ENCODE data around the gene AHSG.

The AHSG gene

GRCh38 chr3:186640473-186640818 is 27.6 kb downstream of the AHSG start:
- DNase-seq (ENCODE audit: low read depth in 2 of 2) = no peak

GRCh38 chr3:186640929-186641328 is 28.1 kb downstream of the AHSG start:
- no peak for DNase-seq (ENCODE audit: low read depth in 2 of 2)

- no peak for DNase-seq (ENCODE audit: low read depth in 2 of 2)
These were observed 29.2 kb downstream of the AHSG start for GRCh38 chr3:186642014-186642413.

- peak in 1 of 2 donors; percentile 3 for DNase-seq (ENCODE audit: low read depth in 2 of 2)
These were observed 30.6 kb downstream of the AHSG start for GRCh38 chr3:186643493-186643892.

GRCh38 chr3:186644683-186645082 is 31.8 kb downstream of the AHSG start:
- no peak for DNase-seq (ENCODE audit: low read depth in 2 of 2)

- DNase-seq (ENCODE audit: low read depth in 2 of 2) = no peak
These were observed 33.2 kb downstream of the AHSG start for GRCh38 chr3:186646106-186646505.

GRCh38 chr3:186646841-186647240 is 34.0 kb downstream of the AHSG start:
- DNase-seq (ENCODE audit: low read depth in 2 of 2) = no peak

GRCh38 chr3:186648851-186649250 is 36.0 kb downstream of the AHSG start:
- no peak for DNase-seq (ENCODE audit: low read depth in 2 of 2)

- no peak for DNase-seq (ENCODE audit: low read depth in 2 of 2)
These were observed 38.9 kb downstream of the AHSG start for GRCh38 chr3:186651678-186652215.

- DNase-seq (ENCODE audit: low read depth in 2 of 2) = no peak
These were observed 40.3 kb downstream of the AHSG start for GRCh38 chr3:186653080-186653707.

- DNase-seq (ENCODE audit: low read depth in 2 of 2) = no peak
These were observed 41.1 kb downstream of the AHSG start for GRCh38 chr3:186653984-186654383.

- no peak for DNase-seq (ENCODE audit: low read depth in 2 of 2)
These were observed 50.7 kb downstream of the AHSG start for GRCh38 chr3:186663361-186664118.

GRCh38 chr3:186664119-186664495 is 51.2 kb downstream of the AHSG start:
- no peak for DNase-seq (ENCODE audit: low read depth in 2 of 2)

- DNase-seq (ENCODE audit: low read depth in 2 of 2) = no peak
These were observed 51.6 kb downstream of the AHSG start for GRCh38 chr3:186664506-186664905.

- DNase-seq (ENCODE audit: low read depth in 2 of 2) = no peak
These were observed 52.8 kb downstream of the AHSG start, which contains the start of gene HRG for GRCh38 chr3:186665625-186666188. Gene HRG, plus strand, starts transcription at chr3:186666014. Its CDS starts 18 bp downstream, at chr3:186666032.

- no peak for DNase-seq (ENCODE audit: low read depth in 2 of 2)
These were observed 55.6 kb downstream of the AHSG start for GRCh38 chr3:186668426-186668825.

- DNase-seq (ENCODE audit: low read depth in 2 of 2) = no peak
These were observed 56.7 kb downstream of the AHSG start for GRCh38 chr3:186669378-186670084.

- DNase-seq (ENCODE audit: low read depth in 2 of 2) = no peak
These were observed 57.3 kb downstream of the AHSG start for GRCh38 chr3:186670155-186670554.
